ENCODE data around the gene CNN3. TPM values are rescaled to one million over a fixed set of nuclear protein-coding genes. Genes with fewer than 3 reads are reported as not detected.

CNN3 gene
- total RNA-seq, 4 donors from 2014 or later, result 89.9 to 116 (median 96.2) TPM

- no peaks in the 10 kb centered on the region for H3K36me3 ChIP-seq
- no peak for DNase-seq
- H3K27me3 ChIP-seq, result no peaks in the 10 kb centered on the region
- H3K9me3 ChIP-seq, result no peaks in the 10 kb centered on the region
- TF ChIP-seq POLR2A (IDR thresholded peaks at IDR 0.05), result no peak
- no peak for TF ChIP-seq CTCF (IDR thresholded peaks at IDR 0.05)
- H3K4me3 ChIP-seq, result no peak overlapping the region
- no peak overlapping the region for H3K27ac ChIP-seq
- peaks cover 0 to 6% (median 0%) of the 10 kb centered on the region in 4 donors for H3K4me1 ChIP-seq
These were observed 43.9 kb upstream of the CNN3 start for GRCh38 chr1:94970783-94971182.

- no peak for TF ChIP-seq POLR2A (IDR thresholded peaks at IDR 0.05)
- TF ChIP-seq CTCF (IDR thresholded peaks at IDR 0.05), result no peak
- no peak for DNase-seq
- Histone ChIP-seq H3K36me3 (no peaks in the 10 kb centered on the region), H3K4me3 (no peak overlapping the region), H3K27me3 (no peaks in the 10 kb centered on the region), H3K4me1 (peaks cover 0 to 6% (median 0%) of the 10 kb centered on the region in 4 donors), H3K27ac (no peak overlapping the region), H3K9me3 (no peaks in the 10 kb centered on the region)
These were observed 42.2 kb upstream of the CNN3 start for GRCh38 chr1:94969137-94969536.

GRCh38 chr1:94966033-94966432 lies 39.1 kb upstream of the CNN3 start:
- DNase-seq, result no peak
- Histone ChIP-seq H3K9me3 (no peaks in the 10 kb centered on the region), H3K4me3 (no peak overlapping the region), H3K27me3 (no peaks in the 10 kb centered on the region), H3K27ac (no peak overlapping the region), H3K4me1 (peaks cover 0 to 13% (median 3%) of the 10 kb centered on the region in 4 donors), H3K36me3 (no peaks in the 10 kb centered on the region)
- TF ChIP-seq CTCF (IDR thresholded peaks at IDR 0.05) (no peak), POLR2A (IDR thresholded peaks at IDR 0.05) (no peak)

GRCh38 chr1:94963864-94964263 lies 37.0 kb upstream of the CNN3 start:
- no peaks in the 10 kb centered on the region for H3K36me3 ChIP-seq
- no peak overlapping the region for H3K27ac ChIP-seq
- H3K9me3 ChIP-seq, result no peaks in the 10 kb centered on the region
- H3K4me3 ChIP-seq, result no peak overlapping the region
- H3K4me1 ChIP-seq, result peaks cover 0 to 13% (median 3%) of the 10 kb centered on the region in 4 donors
- no peaks in the 10 kb centered on the region for H3K27me3 ChIP-seq
- no peak for DNase-seq
- no peak for TF ChIP-seq POLR2A (IDR thresholded peaks at IDR 0.05)
- no peak for TF ChIP-seq CTCF (IDR thresholded peaks at IDR 0.05)

- Histone ChIP-seq H3K27ac (peak overlapping the region; percentile 66 to 89 (median 76)), H3K27me3 (no peaks in the 10 kb centered on the region), H3K4me1 (peaks cover 0 to 13% (median 3%) of the 10 kb centered on the region in 4 donors), H3K36me3 (no peaks in the 10 kb centered on the region), H3K9me3 (no peaks in the 10 kb centered on the region), H3K4me3 (peak overlapping the region; percentile 5 to 41 (median 28))
- DNase-seq, result peak; percentile 65 to 89 (median 65)
- no peak for TF ChIP-seq CTCF (IDR thresholded peaks at IDR 0.05)
- TF ChIP-seq POLR2A (IDR thresholded peaks at IDR 0.05), result peak; percentile 6 to 30
These were observed 35.7 kb upstream of the CNN3 start for GRCh38 chr1:94962409-94963265.
